ENCODE data around the gene THG1L. TPM values are rescaled to one million over a fixed set of nuclear protein-coding genes. Genes with fewer than 3 reads are reported as not detected.

THG1L gene
- polyA plus RNA-seq, 1 donor from 2014 or later = 12.7 TPM

- Mint-ChIP-seq H3K36me3 (peaks cover 2% of the 10 kb centered on the region), H3K27me3 (no peaks in the 10 kb centered on the region), H3K4me3 (peak overlapping the region in 1 of 4 donors; percentile 82), H3K9me3 (no peaks in the 10 kb centered on the region), H3K4me1 (peaks cover 15 to 17% (median 16%) of the 10 kb centered on the region in 3 donors), H3K27ac (peak overlapping the region in 1 of 3 donors; percentile 81)
These were observed 9.0 kb downstream of the THG1L start for GRCh38 chr5:157740229-157740610.

GRCh38 chr5:157741131-157741530 lies 9.9 kb downstream of the THG1L start:
- Mint-ChIP-seq H3K4me3 (no peak overlapping the region), H3K4me1 (peaks cover 16 to 18% (median 17%) of the 10 kb centered on the region in 3 donors), H3K36me3 (peaks cover 2% of the 10 kb centered on the region), H3K9me3 (no peaks in the 10 kb centered on the region), H3K27me3 (no peaks in the 10 kb centered on the region), H3K27ac (no peak overlapping the region)

- H3K27ac Mint-ChIP-seq = peak within 1 kb of the TSS; percentile 41 to 94 (median 59)
- no peaks in the 10 kb centered on the region for H3K27me3 Mint-ChIP-seq
- H3K9me3 Mint-ChIP-seq = no peaks in the 10 kb centered on the region
- H3K4me3 Mint-ChIP-seq = peak within 1 kb of the TSS; percentile 92 to 98 (median 94)
- H3K4me1 Mint-ChIP-seq = peaks cover 16 to 20% (median 17%) of the 10 kb centered on the region in 3 donors
- H3K36me3 Mint-ChIP-seq = no peaks in the 10 kb centered on the region
These were observed 12.2 kb downstream of the THG1L start, which contains the start of gene LSM11 for GRCh38 chr5:157743163-157744050. Gene LSM11 (plus strand): TSS chr5:157743712. CDS start chr5:157743751, 39 bp downstream.

- peak overlapping the region; percentile 75 to 98 (median 92) for H3K4me3 Mint-ChIP-seq
- H3K4me1 Mint-ChIP-seq = peaks cover 16 to 20% (median 17%) of the 10 kb centered on the region in 3 donors
- H3K27ac Mint-ChIP-seq = peak overlapping the region in 2 of 3 donors; percentile 24 to 94
- H3K36me3 Mint-ChIP-seq = peaks cover 2% of the 10 kb centered on the region
- no peaks in the 10 kb centered on the region for H3K9me3 Mint-ChIP-seq
- H3K27me3 Mint-ChIP-seq = no peaks in the 10 kb centered on the region
These were observed 13.1 kb downstream of the THG1L start for GRCh38 chr5:157744051-157745011.

GRCh38 chr5:157745041-157745456 lies 13.8 kb downstream of the THG1L start:
- Mint-ChIP-seq H3K27me3 (no peaks in the 10 kb centered on the region), H3K4me1 (peaks cover 16 to 20% (median 17%) of the 10 kb centered on the region in 3 donors), H3K9me3 (no peaks in the 10 kb centered on the region), H3K4me3 (peak overlapping the region; percentile 23 to 92 (median 50)), H3K27ac (no peak overlapping the region), H3K36me3 (peaks cover 2% of the 10 kb centered on the region)

GRCh38 chr5:157747173-157747740 lies 16.0 kb downstream of the THG1L start:
- Mint-ChIP-seq H3K9me3 (no peaks in the 10 kb centered on the region), H3K36me3 (peaks cover 3% of the 10 kb centered on the region), H3K27ac (no peak overlapping the region), H3K27me3 (no peaks in the 10 kb centered on the region), H3K4me3 (no peak overlapping the region), H3K4me1 (peaks cover 12 to 20% (median 14%) of the 10 kb centered on the region in 3 donors)

GRCh38 chr5:157747766-157748700 lies 16.8 kb downstream of the THG1L start:
- peak overlapping the region in 2 of 3 donors; percentile 42 to 67 for H3K27ac Mint-ChIP-seq
- H3K9me3 Mint-ChIP-seq = no peaks in the 10 kb centered on the region

GRCh38 chr5:157748760-157749461 lies 17.7 kb downstream of the THG1L start:
- Mint-ChIP-seq H3K9me3 (no peaks in the 10 kb centered on the region), H3K27ac (peak overlapping the region in 2 of 3 donors; percentile 42 to 67), H3K27me3 (no peaks in the 10 kb centered on the region), H3K4me3 (no peak overlapping the region), H3K4me1 (peaks cover 6 to 17% (median 7%) of the 10 kb centered on the region in 3 donors), H3K36me3 (peaks cover 3% of the 10 kb centered on the region)

More at GRCh38 chr5:157747766-157748700, 16.8 kb downstream of the THG1L start:
- Mint-ChIP-seq H3K4me1 (peaks cover 9 to 18% (median 10%) of the 10 kb centered on the region in 3 donors), H3K27me3 (no peaks in the 10 kb centered on the region), H3K4me3 (no peak overlapping the region), H3K36me3 (peaks cover 3% of the 10 kb centered on the region)

- H3K27ac Mint-ChIP-seq = no peak overlapping the region
- H3K9me3 Mint-ChIP-seq = no peaks in the 10 kb centered on the region
- no peak overlapping the region for H3K4me3 Mint-ChIP-seq
- H3K36me3 Mint-ChIP-seq = peaks cover 3% of the 10 kb centered on the region
- peaks cover 3 to 14% (median 4%) of the 10 kb centered on the region in 3 donors for H3K4me1 Mint-ChIP-seq
- H3K27me3 Mint-ChIP-seq = no peaks in the 10 kb centered on the region
These were observed 18.2 kb downstream of the THG1L start for GRCh38 chr5:157749462-157749799.

- no peaks in the 10 kb centered on the region for H3K9me3 Mint-ChIP-seq
- peaks cover 0 to 6% (median 0%) of the 10 kb centered on the region in 3 donors for H3K4me1 Mint-ChIP-seq
- H3K27ac Mint-ChIP-seq = no peak overlapping the region
- H3K4me3 Mint-ChIP-seq = no peak overlapping the region
- H3K36me3 Mint-ChIP-seq = peaks cover 5% of the 10 kb centered on the region
- no peaks in the 10 kb centered on the region for H3K27me3 Mint-ChIP-seq
These were observed 19.1 kb downstream of the THG1L start for GRCh38 chr5:157750320-157750719.

- no peaks in the 10 kb centered on the region for H3K4me1 Mint-ChIP-seq
- H3K36me3 Mint-ChIP-seq = peaks cover 4% of the 10 kb centered on the region
These were observed 24.9 kb downstream of the THG1L start for GRCh38 chr5:157756122-157756521.

GRCh38 chr5:157758706-157759105 lies 27.5 kb downstream of the THG1L start:
- H3K27ac Mint-ChIP-seq = no peak overlapping the region
- peaks cover 4% of the 10 kb centered on the region for H3K36me3 Mint-ChIP-seq
- H3K4me1 Mint-ChIP-seq = peaks cover 0 to 2% (median 0%) of the 10 kb centered on the region in 3 donors
- H3K9me3 Mint-ChIP-seq = no peaks in the 10 kb centered on the region
- no peaks in the 10 kb centered on the region for H3K27me3 Mint-ChIP-seq
- H3K4me3 Mint-ChIP-seq = no peak overlapping the region

More at GRCh38 chr5:157756122-157756521, 24.9 kb downstream of the THG1L start:
- H3K27ac Mint-ChIP-seq = no peak overlapping the region
- no peak overlapping the region for H3K4me3 Mint-ChIP-seq
- no peaks in the 10 kb centered on the region for H3K9me3 Mint-ChIP-seq
- H3K27me3 Mint-ChIP-seq = no peaks in the 10 kb centered on the region
